Middle frontal gyrus (tissue), 1 donor: Measurements from ENCODE around the gene CABLES1.
"Not testable (repeated sequence)": the region's sequence is repeated elsewhere in the genome, so short reads cannot be mapped to it uniquely, and the experiment has no call there.

Source experiments
- DNase-seq: peaks from one replicate; pipeline ENCODE4 v3.0.0-alpha.2; 2015; ENCODE audit warnings: low spot score; ENCODE audit errors: extremely low spot score

CABLES1 gene

DNA sequence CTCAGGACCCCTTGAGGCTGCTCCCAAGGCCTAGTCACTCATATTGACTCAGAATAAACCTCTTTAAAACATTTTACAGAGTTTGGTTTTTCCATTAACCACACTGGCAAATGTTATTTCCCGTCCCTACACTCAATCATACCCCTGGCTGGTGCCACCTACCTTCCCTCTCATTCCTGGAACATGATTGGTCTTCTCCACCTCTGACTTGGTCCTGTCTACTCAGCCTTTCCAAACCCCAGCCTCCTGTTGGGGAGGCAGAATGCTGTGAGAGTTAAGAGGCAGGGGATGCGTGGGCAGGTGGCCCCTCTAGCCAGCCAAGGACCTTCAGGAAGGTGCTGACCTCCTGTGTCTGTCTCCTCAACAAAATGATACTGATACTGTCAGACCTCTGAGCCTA lies 149.3 kb downstream of the CABLES1 start:
- DNase-seq, result no peak

DNA sequence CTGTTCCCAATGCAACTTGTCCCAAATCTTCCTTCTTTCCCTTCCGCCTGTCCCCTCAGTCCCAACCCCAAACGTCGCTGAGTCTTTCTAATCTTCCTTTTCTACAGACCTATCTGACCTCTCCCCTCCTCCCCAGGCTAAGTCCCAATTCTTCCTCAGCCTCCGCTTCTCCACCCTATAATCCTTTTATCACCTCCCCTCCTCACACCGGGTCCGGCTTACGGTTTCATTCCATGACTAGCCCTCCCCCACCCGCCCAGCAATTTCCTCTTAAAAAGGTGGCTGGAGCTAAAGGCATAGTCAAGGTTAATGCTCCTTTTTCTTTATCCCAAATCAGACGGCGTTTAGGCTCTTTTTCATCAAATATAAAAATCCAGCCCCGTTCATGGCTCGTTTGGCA lies 150.3 kb downstream of the CABLES1 start:
- not testable (repeated sequence) for DNase-seq

DNA sequence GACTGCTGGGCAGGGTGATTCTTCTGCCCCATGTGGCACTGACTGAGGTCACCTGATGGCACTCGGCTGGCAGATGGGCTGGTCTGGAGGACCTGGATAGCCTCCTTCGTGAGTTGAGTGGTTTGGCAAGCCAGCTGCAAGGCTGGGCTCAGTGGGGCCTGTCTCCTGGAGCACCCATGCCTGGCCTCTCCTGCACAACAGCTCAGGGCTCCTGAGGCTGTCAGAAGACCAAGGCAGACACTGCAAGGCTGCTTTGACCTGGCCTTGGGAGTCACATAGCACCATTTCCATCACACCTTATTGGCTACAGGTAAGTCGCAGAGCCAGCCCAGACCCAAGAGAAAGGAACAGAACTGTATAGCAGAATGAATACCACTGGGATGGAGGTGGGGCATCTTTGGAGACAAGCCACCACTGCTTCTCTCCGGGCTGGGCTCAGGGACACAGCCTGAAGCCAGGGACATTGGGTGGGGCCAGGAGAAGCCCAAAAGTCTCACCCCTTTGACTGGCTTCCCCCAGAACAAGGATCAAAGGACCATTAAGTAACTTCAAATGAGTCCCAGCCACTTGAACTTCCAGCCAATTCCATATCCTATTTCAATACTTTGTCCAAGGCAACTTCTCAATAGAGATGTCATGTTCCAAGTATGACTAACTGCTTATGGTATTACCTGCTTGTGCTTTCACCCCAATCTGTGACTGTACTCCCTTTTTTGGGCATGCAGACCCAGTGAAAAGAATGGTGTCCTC lies 156.3 kb downstream of the CABLES1 start:
- no peak for DNase-seq

DNA sequence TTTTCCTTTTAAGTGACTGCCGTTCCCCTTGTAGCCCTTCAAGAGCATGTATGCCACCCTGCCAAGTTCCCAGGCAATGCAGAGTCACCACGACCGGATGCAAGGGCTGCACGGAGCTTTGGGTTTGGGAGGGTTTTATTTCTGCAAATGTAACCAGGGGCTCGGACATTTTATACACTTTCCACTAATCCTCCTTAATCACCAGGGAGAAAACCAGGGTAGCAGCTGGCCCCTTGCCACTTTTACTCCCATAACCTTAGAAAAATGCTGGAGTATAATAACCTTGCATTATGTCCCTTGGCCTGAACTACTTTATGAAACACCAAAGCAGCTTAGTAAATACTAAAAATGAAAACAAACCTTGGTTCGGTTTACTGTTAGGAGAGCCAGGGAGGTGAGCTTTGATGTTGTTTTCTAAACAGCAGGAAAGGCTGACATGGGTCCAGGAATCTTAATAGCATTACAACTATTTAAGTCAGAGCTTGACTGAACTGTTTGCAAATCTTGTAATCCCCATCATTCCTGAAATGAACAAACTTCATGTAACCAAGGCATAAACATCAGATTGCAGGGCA lies 165.0 kb downstream of the CABLES1 start:
- DNase-seq, result no peak

DNA sequence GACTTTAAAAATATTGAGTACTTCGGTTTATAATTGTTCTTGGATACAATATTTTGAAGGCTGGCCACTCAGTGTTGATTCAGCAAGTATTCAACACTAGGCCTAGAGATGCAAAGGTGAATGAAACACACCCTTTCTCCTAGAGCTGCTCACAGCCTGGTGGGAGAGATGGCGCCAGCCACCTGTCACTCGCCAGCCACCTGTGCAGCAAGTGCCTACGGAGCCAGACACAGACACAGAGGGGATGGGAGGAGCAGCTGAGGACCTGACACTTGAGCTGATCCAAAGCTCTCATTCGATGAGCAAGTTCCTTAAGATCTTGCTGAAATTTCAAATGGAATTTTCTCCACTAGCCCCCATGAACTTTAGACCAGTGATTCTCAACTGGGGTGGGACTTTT lies 166.7 kb downstream of the CABLES1 start:
- no peak for DNase-seq

DNA sequence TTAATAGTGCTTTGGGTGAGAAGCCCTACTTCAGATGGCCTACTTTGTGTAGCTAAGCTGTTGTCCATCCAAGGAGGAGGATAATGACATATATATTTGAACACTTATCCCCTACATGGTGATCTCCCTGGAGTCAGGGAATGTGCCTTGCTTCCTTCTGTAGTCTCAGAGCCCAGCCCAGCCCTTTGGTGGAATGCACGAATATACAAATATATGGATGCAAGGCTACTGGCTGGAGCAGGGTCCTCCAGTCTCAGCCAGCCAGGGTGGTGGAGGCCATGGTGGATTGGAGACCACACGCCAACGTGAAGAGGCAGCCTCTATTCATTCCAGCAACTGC lies 167.2 kb downstream of the CABLES1 start:
- DNase-seq, result no peak

DNA sequence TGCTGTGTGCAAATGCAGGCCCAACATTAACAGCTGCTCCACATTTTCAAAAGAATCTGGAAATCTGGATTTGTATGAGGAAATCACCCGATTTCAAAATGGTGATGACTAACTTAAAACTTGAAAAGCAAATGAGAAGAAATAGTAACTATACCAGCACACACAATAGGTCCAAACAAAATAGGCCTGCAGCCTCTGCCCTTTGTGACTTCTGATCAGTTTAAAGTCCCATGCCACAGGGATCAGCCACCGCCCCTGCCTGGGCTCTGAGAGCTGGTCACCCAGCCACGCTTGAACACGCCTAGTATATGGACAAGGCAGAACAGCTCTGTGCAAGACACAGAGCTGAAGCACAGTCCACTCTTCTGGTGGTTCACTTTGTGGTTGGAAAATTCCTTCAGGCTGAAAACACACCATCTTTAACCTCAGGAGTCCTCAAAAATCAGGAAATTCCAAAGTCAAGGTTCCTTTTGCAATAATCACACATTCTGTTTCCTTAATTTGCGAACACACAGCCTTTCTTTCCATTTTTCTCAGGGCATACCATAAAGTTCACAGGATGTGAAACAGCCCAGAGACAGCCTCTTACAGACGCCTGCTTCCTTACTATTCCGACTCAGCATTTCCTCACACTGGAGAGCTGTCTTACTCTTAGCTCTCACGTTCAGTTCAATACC lies 167.7 kb downstream of the CABLES1 start:
- DNase-seq, result no peak

DNA sequence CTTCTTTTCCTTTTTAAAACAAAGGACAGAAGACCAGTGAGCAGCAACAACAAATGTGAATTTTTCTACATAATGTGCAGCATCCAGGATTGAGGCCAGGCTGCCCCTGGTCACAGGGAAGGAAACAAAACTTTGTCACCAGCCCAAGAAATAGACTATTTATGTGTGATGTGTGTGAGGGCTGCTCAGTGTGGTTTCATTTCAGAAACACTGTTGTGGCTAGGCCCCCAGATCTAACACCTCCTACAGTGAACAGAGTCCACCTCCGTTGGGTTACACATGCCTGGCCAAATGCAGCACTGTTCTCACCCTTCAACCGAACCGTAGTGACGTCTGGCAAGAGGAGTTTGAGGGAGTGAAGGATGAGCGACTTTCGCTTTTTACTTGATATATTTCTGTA lies 171.5 kb downstream of the CABLES1 start:
- peak; percentile 4 for DNase-seq

DNA sequence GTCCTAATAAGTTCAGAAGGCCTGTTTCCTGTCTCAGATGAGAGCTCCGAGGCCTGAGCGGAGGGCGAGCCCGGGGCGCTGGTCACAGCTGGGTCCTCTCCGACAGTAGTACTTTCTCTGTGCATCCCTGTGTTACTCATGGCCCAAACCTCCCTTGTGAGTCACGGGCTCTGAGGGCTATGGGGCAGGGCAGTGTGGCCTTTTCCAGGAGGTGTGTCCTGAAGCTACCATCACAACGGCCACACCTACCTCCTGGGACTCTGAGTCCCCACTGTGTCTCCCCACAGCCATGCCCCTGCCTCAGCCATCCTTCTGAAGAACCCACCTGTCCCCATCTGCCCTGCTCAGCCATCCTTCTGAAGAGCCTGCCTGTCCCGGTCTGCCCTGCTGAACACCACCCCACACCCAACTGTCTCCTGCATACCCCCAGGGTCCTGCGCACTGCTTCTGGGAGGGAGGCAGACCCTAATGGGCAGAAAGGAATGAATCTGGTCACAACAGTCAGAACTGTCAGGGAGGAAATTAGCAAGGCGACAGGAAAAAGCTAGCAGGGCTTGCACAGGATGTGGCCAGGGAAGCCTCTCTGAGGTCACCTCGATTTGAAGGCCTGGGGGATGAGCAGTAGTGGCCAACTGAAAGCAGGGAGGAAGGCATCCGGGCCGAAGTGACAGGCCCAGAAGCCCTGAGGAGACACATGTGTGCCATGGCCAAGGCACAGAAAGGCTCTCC lies 172.4 kb downstream of the CABLES1 start:
- no peak for DNase-seq
